Measurements from ENCODE around the gene NUP54.

NUP54 gene

GRCh38 chr4:76178296-76178695, 30.1 kb upstream of the NUP54 start:
- no peak overlapping the region for H3K4me3 ChIP-seq (ENCODE audit: low read length)
- H3K4me1 ChIP-seq (ENCODE audit: control insufficient read depth, insufficient read depth, low read length), result peaks cover 3% of the 10 kb centered on the region
- H3K27ac ChIP-seq (ENCODE audit: low read depth, low read length), result no peak overlapping the region
- peaks cover 13% of the 10 kb centered on the region for H3K36me3 ChIP-seq (ENCODE audit: control insufficient read depth, insufficient read depth, low read length)
- H3K27me3 ChIP-seq (ENCODE audit: control insufficient read depth, insufficient read depth, low read length), result no peaks in the 10 kb centered on the region
- no peak overlapping the region for H3K9ac ChIP-seq (ENCODE audit: low read length)

- Histone ChIP-seq H3K4me1 (ENCODE audit: control insufficient read depth, insufficient read depth, low read length) (peaks cover 3% of the 10 kb centered on the region), H3K36me3 (ENCODE audit: control insufficient read depth, insufficient read depth, low read length) (peaks cover 13% of the 10 kb centered on the region)
These were observed 29.5 kb upstream of the NUP54 start for GRCh38 chr4:76177709-76178108.

GRCh38 chr4:76175336-76175735, 27.1 kb upstream of the NUP54 start:
- Histone ChIP-seq H3K4me3 (ENCODE audit: low read length) (no peak overlapping the region), H3K27me3 (ENCODE audit: control insufficient read depth, insufficient read depth, low read length) (no peaks in the 10 kb centered on the region), H3K27ac (ENCODE audit: low read depth, low read length) (no peak overlapping the region), H3K4me1 (ENCODE audit: control insufficient read depth, insufficient read depth, low read length) (peaks cover 3% of the 10 kb centered on the region), H3K36me3 (ENCODE audit: control insufficient read depth, insufficient read depth, low read length) (peaks cover 18% of the 10 kb centered on the region), H3K9ac (ENCODE audit: low read length) (no peak overlapping the region)

More at GRCh38 chr4:76177709-76178108, 29.5 kb upstream of the NUP54 start:
- no peaks in the 10 kb centered on the region for H3K27me3 ChIP-seq (ENCODE audit: control insufficient read depth, insufficient read depth, low read length)
- no peak overlapping the region for H3K27ac ChIP-seq (ENCODE audit: low read depth, low read length)
- H3K4me3 ChIP-seq (ENCODE audit: low read length), result no peak overlapping the region
- no peak overlapping the region for H3K9ac ChIP-seq (ENCODE audit: low read length)

GRCh38 chr4:76174216-76174615, 26.0 kb upstream of the NUP54 start:
- Histone ChIP-seq H3K4me1 (ENCODE audit: control insufficient read depth, insufficient read depth, low read length) (peaks cover 3% of the 10 kb centered on the region), H3K27me3 (ENCODE audit: control insufficient read depth, insufficient read depth, low read length) (no peaks in the 10 kb centered on the region), H3K36me3 (ENCODE audit: control insufficient read depth, insufficient read depth, low read length) (peaks cover 23% of the 10 kb centered on the region), H3K27ac (ENCODE audit: low read depth, low read length) (no peak overlapping the region), H3K4me3 (ENCODE audit: low read length) (no peak overlapping the region), H3K9ac (ENCODE audit: low read length) (no peak overlapping the region)

GRCh38 chr4:76168688-76169087, 20.5 kb upstream of the NUP54 start:
- Histone ChIP-seq H3K27ac (ENCODE audit: low read depth, low read length) (no peak overlapping the region), H3K36me3 (ENCODE audit: control insufficient read depth, insufficient read depth, low read length) (peaks cover 27% of the 10 kb centered on the region), H3K4me1 (ENCODE audit: control insufficient read depth, insufficient read depth, low read length) (no peaks in the 10 kb centered on the region), H3K9ac (ENCODE audit: low read length) (no peak overlapping the region), H3K27me3 (ENCODE audit: control insufficient read depth, insufficient read depth, low read length) (no peaks in the 10 kb centered on the region), H3K4me3 (ENCODE audit: low read length) (no peak overlapping the region)

- H3K4me3 ChIP-seq (ENCODE audit: low read length), result no peak overlapping the region
- peaks cover 36% of the 10 kb centered on the region for H3K36me3 ChIP-seq (ENCODE audit: control insufficient read depth, insufficient read depth, low read length)
- H3K4me1 ChIP-seq (ENCODE audit: control insufficient read depth, insufficient read depth, low read length), result no peaks in the 10 kb centered on the region
- no peaks in the 10 kb centered on the region for H3K27me3 ChIP-seq (ENCODE audit: control insufficient read depth, insufficient read depth, low read length)
- no peak overlapping the region for H3K27ac ChIP-seq (ENCODE audit: low read depth, low read length)
- H3K9ac ChIP-seq (ENCODE audit: low read length), result no peak overlapping the region
These were observed 18.3 kb upstream of the NUP54 start for GRCh38 chr4:76166480-76166879.

- Histone ChIP-seq H3K36me3 (ENCODE audit: control insufficient read depth, insufficient read depth, low read length) (peaks cover 16% of the 10 kb centered on the region), H3K9ac (ENCODE audit: low read length) (no peak overlapping the region)
These were observed 12.2 kb upstream of the NUP54 start for GRCh38 chr4:76160355-76160754.

GRCh38 chr4:76156635-76157034, 8.4 kb upstream of the NUP54 start:
- Histone ChIP-seq H3K27ac (ENCODE audit: low read depth, low read length) (no peak overlapping the region), H3K4me1 (ENCODE audit: control insufficient read depth, insufficient read depth, low read length) (no peaks in the 10 kb centered on the region)

More at GRCh38 chr4:76160355-76160754, 12.2 kb upstream of the NUP54 start:
- H3K4me3 ChIP-seq (ENCODE audit: low read length), result no peak overlapping the region
- no peaks in the 10 kb centered on the region for H3K4me1 ChIP-seq (ENCODE audit: control insufficient read depth, insufficient read depth, low read length)
- no peaks in the 10 kb centered on the region for H3K27me3 ChIP-seq (ENCODE audit: control insufficient read depth, insufficient read depth, low read length)
- no peak overlapping the region for H3K27ac ChIP-seq (ENCODE audit: low read depth, low read length)

GRCh38 chr4:76155979-76156378, 7.8 kb upstream of the NUP54 start:
- Histone ChIP-seq H3K27me3 (ENCODE audit: control insufficient read depth, insufficient read depth, low read length) (no peaks in the 10 kb centered on the region), H3K27ac (ENCODE audit: low read depth, low read length) (no peak overlapping the region), H3K4me3 (ENCODE audit: low read length) (no peak overlapping the region), H3K36me3 (ENCODE audit: control insufficient read depth, insufficient read depth, low read length) (no peaks in the 10 kb centered on the region), H3K9ac (ENCODE audit: low read length) (no peak overlapping the region), H3K4me1 (ENCODE audit: control insufficient read depth, insufficient read depth, low read length) (no peaks in the 10 kb centered on the region)

More at GRCh38 chr4:76156635-76157034, 8.4 kb upstream of the NUP54 start:
- Histone ChIP-seq H3K36me3 (ENCODE audit: control insufficient read depth, insufficient read depth, low read length) (peaks cover 3% of the 10 kb centered on the region), H3K4me3 (ENCODE audit: low read length) (no peak overlapping the region), H3K9ac (ENCODE audit: low read length) (no peak overlapping the region), H3K27me3 (ENCODE audit: control insufficient read depth, insufficient read depth, low read length) (no peaks in the 10 kb centered on the region)

GRCh38 chr4:76153356-76153755, 5.2 kb upstream of the NUP54 start:
- H3K4me1 ChIP-seq (ENCODE audit: control insufficient read depth, insufficient read depth, low read length), result peaks cover 6% of the 10 kb centered on the region
- H3K27me3 ChIP-seq (ENCODE audit: control insufficient read depth, insufficient read depth, low read length), result no peaks in the 10 kb centered on the region
- H3K36me3 ChIP-seq (ENCODE audit: control insufficient read depth, insufficient read depth, low read length), result no peaks in the 10 kb centered on the region
- H3K9ac ChIP-seq (ENCODE audit: low read length), result no peak overlapping the region
- no peak overlapping the region for H3K27ac ChIP-seq (ENCODE audit: low read depth, low read length)
- no peak overlapping the region for H3K4me3 ChIP-seq (ENCODE audit: low read length)

GRCh38 chr4:76147454-76148141, 599 bp downstream of the NUP54 start:
- peak overlapping the region; percentile 75 for H3K9ac ChIP-seq (ENCODE audit: low read length)
- peak overlapping the region; percentile 93 for H3K27ac ChIP-seq (ENCODE audit: low read depth, low read length)
- peaks cover 17% of the 10 kb centered on the region for H3K4me1 ChIP-seq (ENCODE audit: control insufficient read depth, insufficient read depth, low read length)
- no peaks in the 10 kb centered on the region for H3K36me3 ChIP-seq (ENCODE audit: control insufficient read depth, insufficient read depth, low read length)
- peak overlapping the region; percentile 96 for H3K4me3 ChIP-seq (ENCODE audit: low read length)
- no peaks in the 10 kb centered on the region for H3K27me3 ChIP-seq (ENCODE audit: control insufficient read depth, insufficient read depth, low read length)

- peaks cover 9% of the 10 kb centered on the region for H3K36me3 ChIP-seq (ENCODE audit: control insufficient read depth, insufficient read depth, low read length)
- H3K4me1 ChIP-seq (ENCODE audit: control insufficient read depth, insufficient read depth, low read length), result peaks cover 17% of the 10 kb centered on the region
- no peaks in the 10 kb centered on the region for H3K27me3 ChIP-seq (ENCODE audit: control insufficient read depth, insufficient read depth, low read length)
- no peak overlapping the region for H3K4me3 ChIP-seq (ENCODE audit: low read length)
- no peak overlapping the region for H3K27ac ChIP-seq (ENCODE audit: low read depth, low read length)
- no peak overlapping the region for H3K9ac ChIP-seq (ENCODE audit: low read length)
These were observed 3.7 kb downstream of the NUP54 start for GRCh38 chr4:76144546-76144945.

GRCh38 chr4:76141241-76141640, 7.0 kb downstream of the NUP54 start:
- H3K36me3 ChIP-seq (ENCODE audit: control insufficient read depth, insufficient read depth, low read length), result peaks cover 9% of the 10 kb centered on the region
- no peak overlapping the region for H3K9ac ChIP-seq (ENCODE audit: low read length)
- H3K4me3 ChIP-seq (ENCODE audit: low read length), result no peak overlapping the region
- H3K27me3 ChIP-seq (ENCODE audit: control insufficient read depth, insufficient read depth, low read length), result no peaks in the 10 kb centered on the region
- H3K4me1 ChIP-seq (ENCODE audit: control insufficient read depth, insufficient read depth, low read length), result peaks cover 2% of the 10 kb centered on the region
- no peak overlapping the region for H3K27ac ChIP-seq (ENCODE audit: low read depth, low read length)
